ENCODE measurements around the gene LOXHD1. TPM values are rescaled to one million over a fixed set of nuclear protein-coding genes. Genes with fewer than 3 reads are reported as not detected.

LOXHD1 gene
- total RNA-seq, 6 experiments from 2014 or later = not detected

DNA sequence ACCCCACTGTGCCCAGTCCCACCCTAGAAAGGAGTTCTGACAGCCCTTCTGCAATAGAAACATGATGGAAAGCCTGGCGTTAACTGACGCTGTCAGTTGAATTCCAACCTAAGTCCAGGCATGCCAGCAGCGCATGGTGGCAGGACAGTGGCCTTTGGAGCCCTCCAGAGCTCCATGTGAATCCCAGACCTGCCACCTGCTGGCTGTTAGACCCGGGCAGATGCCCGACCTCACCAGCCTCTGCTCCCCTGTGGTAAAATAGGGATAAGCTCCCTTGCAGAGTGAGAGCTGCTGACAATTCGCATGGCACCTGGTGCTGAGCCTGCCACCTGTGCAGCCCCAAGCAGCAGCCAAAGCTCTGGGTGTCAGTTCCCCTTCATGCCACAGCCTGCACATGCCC lies 138.6 kb downstream of the LOXHD1 start:
- TF ChIP-seq, protein P1, sequence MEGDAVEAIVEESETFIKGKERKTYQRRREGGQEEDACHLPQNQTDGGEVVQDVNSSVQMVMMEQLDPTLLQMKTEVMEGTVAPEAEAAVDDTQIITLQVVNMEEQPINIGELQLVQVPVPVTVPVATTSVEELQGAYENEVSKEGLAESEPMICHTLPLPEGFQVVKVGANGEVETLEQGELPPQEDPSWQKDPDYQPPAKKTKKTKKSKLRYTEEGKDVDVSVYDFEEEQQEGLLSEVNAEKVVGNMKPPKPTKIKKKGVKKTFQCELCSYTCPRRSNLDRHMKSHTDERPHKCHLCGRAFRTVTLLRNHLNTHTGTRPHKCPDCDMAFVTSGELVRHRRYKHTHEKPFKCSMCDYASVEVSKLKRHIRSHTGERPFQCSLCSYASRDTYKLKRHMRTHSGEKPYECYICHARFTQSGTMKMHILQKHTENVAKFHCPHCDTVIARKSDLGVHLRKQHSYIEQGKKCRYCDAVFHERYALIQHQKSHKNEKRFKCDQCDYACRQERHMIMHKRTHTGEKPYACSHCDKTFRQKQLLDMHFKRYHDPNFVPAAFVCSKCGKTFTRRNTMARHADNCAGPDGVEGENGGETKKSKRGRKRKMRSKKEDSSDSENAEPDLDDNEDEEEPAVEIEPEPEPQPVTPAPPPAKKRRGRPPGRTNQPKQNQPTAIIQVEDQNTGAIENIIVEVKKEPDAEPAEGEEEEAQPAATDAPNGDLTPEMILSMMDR (IDR thresholded peaks at IDR 0.05) = peak in 3 of 4 donors; percentile 14 to 41 (median 22)
- no peak for TF ChIP-seq POLR2A (IDR thresholded peaks at IDR 0.05)
- H3K36me3 ChIP-seq = no peaks in the 10 kb centered on the region
- no peaks in the 10 kb centered on the region for H3K9me3 ChIP-seq
- no peak overlapping the region for H3K4me3 ChIP-seq
- H3K4me1 ChIP-seq = no peaks in the 10 kb centered on the region
- ATAC-seq (peak; percentile 72 to 80 (median 78)), DNase-seq (peak in 1 of 3 donors; percentile 58)
- intact Hi-C loops (cut with DNase I) = no loop called here
- WGBS (ENCODE audit: insufficient coverage, low coverage, low lambda C conversion rate, missing lambda C conversion rate) = no CpG with 5 or more reads among the region's 6 CpGs
- no peaks in the 10 kb centered on the region for H3K27me3 ChIP-seq
- no peak overlapping the region for H3K27ac ChIP-seq

DNA sequence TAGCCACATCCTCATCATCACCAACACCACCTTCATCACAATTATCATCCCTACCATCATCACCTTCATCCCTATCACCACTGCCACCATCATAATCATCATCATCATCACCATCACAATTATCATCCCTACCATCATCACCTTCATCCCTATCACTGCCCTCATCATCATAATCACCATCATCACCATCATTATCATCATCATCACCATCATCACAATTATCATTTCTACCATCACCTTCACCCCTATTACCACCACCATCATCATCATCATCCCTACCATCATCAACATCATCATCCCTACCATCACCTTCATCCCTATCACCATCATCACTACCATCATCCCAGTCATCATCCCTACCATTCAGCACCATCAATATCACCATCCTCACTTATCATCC lies 140.5 kb downstream of the LOXHD1 start:
- no peaks in the 10 kb centered on the region for H3K4me1 ChIP-seq
- intact Hi-C loops (cut with DNase I) = no loop called here
- ATAC-seq = no peak
- TF ChIP-seq, protein P1 (IDR thresholded peaks at IDR 0.05) = no peak
- TF ChIP-seq POLR2A (IDR thresholded peaks at IDR 0.05) = no peak
- no peaks in the 10 kb centered on the region for H3K36me3 ChIP-seq
- DNase-seq = no peak
- no peak overlapping the region for H3K27ac ChIP-seq
- H3K27me3 ChIP-seq = no peaks in the 10 kb centered on the region
- no peak overlapping the region for H3K4me3 ChIP-seq
- no peaks in the 10 kb centered on the region for H3K9me3 ChIP-seq

DNA sequence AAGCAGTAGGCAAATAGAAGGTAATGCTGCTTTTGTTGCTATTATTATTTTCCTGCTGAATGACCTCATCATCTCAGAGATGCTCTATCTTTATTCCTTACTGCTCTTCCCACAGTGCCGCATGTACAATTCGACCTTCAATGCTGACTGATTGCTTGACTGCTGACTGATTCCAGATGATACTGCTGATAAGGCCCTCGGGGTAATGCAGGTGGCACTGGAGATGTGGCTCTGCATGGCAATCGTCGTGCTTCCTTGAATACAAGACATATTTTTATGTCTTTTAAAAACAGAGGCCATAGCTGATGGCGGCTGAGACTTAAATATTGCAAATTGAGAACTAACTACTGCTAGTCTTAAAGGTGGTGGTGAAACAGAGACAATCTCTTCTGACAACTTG lies 146.6 kb downstream of the LOXHD1 start:
- 45% methylated on average over 6 of the region's 6 CpGs for WGBS (ENCODE audit: insufficient coverage, low coverage, low lambda C conversion rate, missing lambda C conversion rate)

DNA sequence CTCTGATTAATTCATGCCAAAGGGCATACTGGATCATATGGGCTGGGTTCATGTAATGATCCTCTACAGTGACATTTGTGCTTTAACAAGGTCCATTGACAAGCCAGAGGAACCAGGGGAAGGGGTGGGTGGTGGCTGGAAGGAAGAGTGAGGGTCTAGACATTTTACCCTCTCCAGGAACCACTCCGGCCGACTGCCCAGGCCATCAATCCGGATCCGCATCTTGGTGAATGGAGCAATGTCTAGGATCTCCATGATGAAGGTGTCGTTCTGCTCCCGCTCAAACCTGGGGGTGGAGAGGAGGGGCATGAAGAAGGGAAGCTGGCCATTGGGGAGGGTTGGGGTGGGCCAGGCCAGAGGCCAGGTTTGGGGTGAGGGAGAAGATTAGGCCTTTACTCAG lies 147.5 kb downstream of the LOXHD1 start:
- ATAC-seq = no peak
- no peaks in the 10 kb centered on the region for H3K4me1 ChIP-seq
- intact Hi-C loops (cut with DNase I) = no loop called here
- TF ChIP-seq POLR2A (IDR thresholded peaks at IDR 0.05) = no peak
- TF ChIP-seq, protein P1 (IDR thresholded peaks at IDR 0.05) = no peak
- H3K27me3 ChIP-seq = no peaks in the 10 kb centered on the region
- no peak for DNase-seq
- H3K36me3 ChIP-seq = no peaks in the 10 kb centered on the region
- 80% methylated on average over 5 of the region's 6 CpGs for WGBS (ENCODE audit: insufficient coverage, low coverage, low lambda C conversion rate, missing lambda C conversion rate)
- H3K9me3 ChIP-seq = no peaks in the 10 kb centered on the region
- H3K4me3 ChIP-seq = no peak overlapping the region
- H3K27ac ChIP-seq = no peak overlapping the region

More for the DNA sequence above, 146.6 kb downstream of the LOXHD1 start:
- Histone ChIP-seq H3K36me3 (no peaks in the 10 kb centered on the region), H3K4me1 (no peaks in the 10 kb centered on the region), H3K9me3 (no peaks in the 10 kb centered on the region), H3K4me3 (no peak overlapping the region), H3K27me3 (no peaks in the 10 kb centered on the region), H3K27ac (no peak overlapping the region)
- intact Hi-C loops (cut with DNase I) = no loop called here
- TF ChIP-seq, protein P1 (IDR thresholded peaks at IDR 0.05) = no peak
- no peak for TF ChIP-seq POLR2A (IDR thresholded peaks at IDR 0.05)
- no peak for DNase-seq
- ATAC-seq = no peak

DNA sequence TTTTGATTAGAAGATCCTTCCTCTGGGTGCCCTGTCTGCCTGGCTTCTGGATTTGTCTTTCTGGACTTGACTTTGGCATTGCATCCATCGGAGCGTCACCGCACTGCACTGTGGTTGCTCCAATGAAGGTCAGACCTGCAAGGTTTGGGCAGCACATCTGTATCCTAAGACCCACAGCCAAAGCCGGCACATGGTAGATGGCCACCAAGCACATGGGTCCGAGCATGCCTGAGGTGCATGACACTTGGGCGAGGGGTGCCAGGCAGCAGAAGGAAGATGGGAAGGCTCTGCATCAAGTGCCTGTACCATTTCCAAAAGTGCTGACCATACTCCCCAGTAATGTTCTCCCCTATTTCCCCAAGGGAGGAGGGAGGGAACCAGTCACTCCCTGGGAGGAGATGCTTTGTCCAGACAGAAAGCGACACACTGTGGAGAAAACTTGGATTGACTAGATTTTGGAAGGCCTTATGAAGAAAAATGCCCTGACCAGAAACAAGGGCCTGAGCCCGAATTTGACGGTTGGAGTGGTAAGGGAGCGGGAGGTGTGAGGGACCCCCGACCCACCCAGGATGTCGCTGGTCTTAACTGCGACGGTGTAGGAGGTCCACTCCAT lies 149.9 kb downstream of the LOXHD1 start:
- Histone ChIP-seq H3K27ac (no peak overlapping the region), H3K27me3 (no peaks in the 10 kb centered on the region), H3K36me3 (no peaks in the 10 kb centered on the region), H3K4me3 (no peak overlapping the region), H3K4me1 (no peaks in the 10 kb centered on the region), H3K9me3 (no peaks in the 10 kb centered on the region)
- no peak for TF ChIP-seq POLR2A (IDR thresholded peaks at IDR 0.05)
- TF ChIP-seq, protein P1 (IDR thresholded peaks at IDR 0.05) = no peak
- ATAC-seq (no peak), DNase-seq (peak in 1 of 3 donors; percentile 17)
- 70% methylated on average over 11 of the region's 14 CpGs for WGBS (ENCODE audit: insufficient coverage, low coverage, low lambda C conversion rate, missing lambda C conversion rate)
- intact Hi-C loops (cut with DNase I) = no loop called here
